Measurements from ENCODE around the gene OSBPL6.

Gene OSBPL6

GRCh38 chr2:178223806-178224205 lies 29.5 kb downstream of the OSBPL6 start:
- H3K4me3 ChIP-seq (replicated peaks; ENCODE audit: low read depth, low read length): no peak overlapping the region
- no peak for DNase-seq (ENCODE audit: extremely low read depth, insufficient read length)
- H3K36me3 ChIP-seq (ENCODE audit: control insufficient read depth, insufficient read depth, low read length): no peaks in the 10 kb centered on the region
- H3K27me3 ChIP-seq (replicated peaks; ENCODE audit: control insufficient read depth, insufficient read depth, low read length): no peaks in the 10 kb centered on the region; the same call in none of the 2 replicates
- TF ChIP-seq CTCF (IDR thresholded peaks at IDR 0.05; ENCODE audit: insufficient read depth, low read length, poor library complexity, severe bottlenecking): no peak

- TF ChIP-seq CTCF (IDR thresholded peaks at IDR 0.05; ENCODE audit: insufficient read depth, low read length, poor library complexity, severe bottlenecking): no peak
- DNase-seq (ENCODE audit: extremely low read depth, insufficient read length): no peak
- H3K4me3 ChIP-seq (replicated peaks; ENCODE audit: low read depth, low read length): no peak overlapping the region
Measured at GRCh38 chr2:178225006-178225805, 30.9 kb downstream of the OSBPL6 start.

GRCh38 chr2:178227187-178227586 lies 32.9 kb downstream of the OSBPL6 start:
- DNase-seq (ENCODE audit: extremely low read depth, insufficient read length): no peak
- Histone ChIP-seq H3K36me3 (ENCODE audit: control insufficient read depth, insufficient read depth, low read length) (no peaks in the 10 kb centered on the region), H3K27me3 (replicated peaks; ENCODE audit: control insufficient read depth, insufficient read depth, low read length) (no peaks in the 10 kb centered on the region; the same call in 1 of the 2 replicates), H3K4me3 (replicated peaks; ENCODE audit: low read depth, low read length) (no peak overlapping the region)
- TF ChIP-seq CTCF (IDR thresholded peaks at IDR 0.05; ENCODE audit: insufficient read depth, low read length, poor library complexity, severe bottlenecking): no peak

More at GRCh38 chr2:178225006-178225805, 30.9 kb downstream of the OSBPL6 start:
- Histone ChIP-seq H3K27me3 (replicated peaks; ENCODE audit: control insufficient read depth, insufficient read depth, low read length) (no peaks in the 10 kb centered on the region; the same call in none of the 2 replicates), H3K36me3 (ENCODE audit: control insufficient read depth, insufficient read depth, low read length) (no peaks in the 10 kb centered on the region)

- TF ChIP-seq CTCF (IDR thresholded peaks at IDR 0.05; ENCODE audit: insufficient read depth, low read length, poor library complexity, severe bottlenecking): no peak
- no peak for DNase-seq (ENCODE audit: extremely low read depth, insufficient read length)
- Histone ChIP-seq H3K4me3 (replicated peaks; ENCODE audit: low read depth, low read length) (no peak overlapping the region), H3K27me3 (replicated peaks; ENCODE audit: control insufficient read depth, insufficient read depth, low read length) (no peaks in the 10 kb centered on the region; the same call in 1 of the 2 replicates), H3K36me3 (ENCODE audit: control insufficient read depth, insufficient read depth, low read length) (no peaks in the 10 kb centered on the region)
Measured at GRCh38 chr2:178229927-178230326, 35.6 kb downstream of the OSBPL6 start.

- Histone ChIP-seq H3K36me3 (ENCODE audit: control insufficient read depth, insufficient read depth, low read length) (no peaks in the 10 kb centered on the region), H3K27me3 (replicated peaks; ENCODE audit: control insufficient read depth, insufficient read depth, low read length) (no peaks in the 10 kb centered on the region; the same call in 1 of the 2 replicates), H3K4me3 (replicated peaks; ENCODE audit: low read depth, low read length) (no peak overlapping the region)
Measured at GRCh38 chr2:178230396-178230795, 36.1 kb downstream of the OSBPL6 start.

More at GRCh38 chr2:178230396-178230795, 36.1 kb downstream of the OSBPL6 start:
- no peak for TF ChIP-seq CTCF (IDR thresholded peaks at IDR 0.05; ENCODE audit: insufficient read depth, low read length, poor library complexity, severe bottlenecking)
- DNase-seq (ENCODE audit: extremely low read depth, insufficient read length): no peak

Measured in GM06990 (cell line).